ENCODE data around the gene PLXNA4. TPM values are rescaled to one million over a fixed set of nuclear protein-coding genes. Genes with fewer than 3 reads are reported as not detected.

The PLXNA4 gene
- total and polyA plus RNA-seq, 3 donors from 2014 or later: 3.4 to 5.5 (median 3.8) TPM

DNA sequence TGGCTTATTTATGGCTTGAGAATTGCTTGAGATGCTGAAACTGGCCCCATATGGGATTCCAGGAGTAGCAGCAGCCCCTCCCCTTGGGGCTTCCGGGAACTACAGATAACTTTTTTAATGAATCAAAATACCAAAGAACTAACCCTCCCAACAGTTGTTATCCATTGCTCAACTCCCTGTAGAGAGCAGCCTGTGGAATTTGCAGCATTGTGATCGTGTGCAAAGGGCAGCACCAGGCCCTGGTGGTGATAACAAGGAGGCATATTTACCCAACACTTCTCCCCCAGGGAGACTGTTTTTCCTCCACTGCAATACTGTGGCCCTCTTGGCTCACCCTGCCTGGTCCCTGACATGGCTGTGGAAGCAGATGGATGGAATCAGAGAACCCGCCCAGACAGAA lies 196.2 kb downstream of the PLXNA4 start:
- DNase-seq: peak; percentile 46

DNA sequence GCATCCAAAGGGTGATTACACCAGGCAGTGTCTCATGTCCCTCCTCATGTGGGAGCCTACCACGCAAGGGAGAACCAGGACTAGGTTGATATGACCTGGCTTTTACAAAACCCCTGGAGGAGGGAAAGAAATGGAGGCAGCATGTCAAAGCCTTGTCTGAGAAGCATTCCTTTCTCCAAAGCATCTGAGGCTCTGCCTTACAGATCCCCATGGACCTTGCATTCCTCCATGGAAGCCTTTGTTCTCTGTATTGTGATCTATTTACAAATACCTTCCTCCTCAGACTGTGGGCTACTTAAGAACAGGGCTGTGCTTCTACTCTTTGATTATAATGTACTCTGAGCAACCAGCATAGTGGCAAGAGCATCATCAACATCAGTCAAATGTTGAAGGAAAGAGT lies 197.0 kb downstream of the PLXNA4 start:
- WGBS, 2 donors: 60 to 73% methylated on average over 1 of the region's 1 CpG
- Histone ChIP-seq H3K4me1 (peaks cover 38% of the 10 kb centered on the region), H3K9me3 (no peaks in the 10 kb centered on the region), H3K27me3 (no peaks in the 10 kb centered on the region), H3K27ac (no peak overlapping the region), H3K4me3 (no peak overlapping the region), H3K36me3 (ENCODE audit: low read depth, missing control alignments) (no peaks in the 10 kb centered on the region)
- intact Hi-C loops (cut with DNase I; ENCODE audit: low total_unique reads): no loop called here
- no peak for DNase-seq
- TF ChIP-seq POLR2A (IDR thresholded peaks at IDR 0.05) (no peak), CTCF (IDR thresholded peaks at IDR 0.05) (no peak)

More for the DNA sequence above, 196.2 kb downstream of the PLXNA4 start:
- peaks cover 38% of the 10 kb centered on the region for H3K4me1 ChIP-seq
- no peaks in the 10 kb centered on the region for H3K27me3 ChIP-seq
- H3K36me3 ChIP-seq (ENCODE audit: low read depth, missing control alignments): no peaks in the 10 kb centered on the region
- no peak for TF ChIP-seq POLR2A (IDR thresholded peaks at IDR 0.05)
- no peak for TF ChIP-seq CTCF (IDR thresholded peaks at IDR 0.05)
- intact Hi-C loops (cut with DNase I; ENCODE audit: low total_unique reads): no loop called here
- 27 to 50% methylated on average over 3 of the region's 3 CpGs for WGBS, 2 donors
- H3K27ac ChIP-seq: no peak overlapping the region
- H3K9me3 ChIP-seq: no peaks in the 10 kb centered on the region
- H3K4me3 ChIP-seq: no peak overlapping the region

GRCh38 chr7:132377703-132378584 lies 198.3 kb downstream of the PLXNA4 start:
- intact Hi-C loops (cut with DNase I; ENCODE audit: low total_unique reads): no loop called here
- H3K27ac ChIP-seq: no peak overlapping the region

DNA sequence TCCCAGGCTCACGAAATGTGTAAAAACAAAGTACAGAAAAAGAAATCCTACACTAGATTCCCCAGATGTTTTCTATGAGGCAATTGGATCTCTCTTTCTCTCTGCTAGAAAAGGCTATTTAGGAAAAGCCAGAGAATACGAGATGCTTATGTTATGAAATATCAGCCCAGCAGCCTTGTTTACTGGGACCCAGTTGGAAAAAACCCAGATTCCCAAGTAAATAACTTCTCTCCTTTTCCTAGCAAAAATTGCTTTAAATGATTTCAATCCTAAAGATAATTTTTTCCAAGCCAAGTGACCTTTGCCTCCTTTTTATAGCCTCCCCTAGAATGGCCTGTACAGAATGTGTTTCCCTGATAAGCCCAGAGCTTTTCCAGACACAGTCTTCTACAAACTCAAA lies 199.3 kb downstream of the PLXNA4 start:
- intact Hi-C loops (cut with DNase I; ENCODE audit: low total_unique reads): no loop called here
- Histone ChIP-seq H3K36me3 (ENCODE audit: low read depth, missing control alignments) (no peaks in the 10 kb centered on the region), H3K27me3 (no peaks in the 10 kb centered on the region), H3K27ac (peak overlapping the region in 1 of 2 donors; percentile 34), H3K9me3 (no peaks in the 10 kb centered on the region), H3K4me1 (peaks cover 38% of the 10 kb centered on the region), H3K4me3 (no peak overlapping the region)
- TF ChIP-seq POLR2A (IDR thresholded peaks at IDR 0.05): no peak
- no peak for TF ChIP-seq CTCF (IDR thresholded peaks at IDR 0.05)
- no peak for DNase-seq
- WGBS, 2 donors: 51 to 54% methylated on average over 2 of the region's 2 CpGs

More at GRCh38 chr7:132377703-132378584, 198.3 kb downstream of the PLXNA4 start:
- no peaks in the 10 kb centered on the region for H3K9me3 ChIP-seq
- no peak for TF ChIP-seq CTCF (IDR thresholded peaks at IDR 0.05)
- no peak for TF ChIP-seq POLR2A (IDR thresholded peaks at IDR 0.05)
- no peak for DNase-seq
- no peaks in the 10 kb centered on the region for H3K27me3 ChIP-seq
- H3K4me1 ChIP-seq: peaks cover 38% of the 10 kb centered on the region
- 74 to 80% methylated on average over 8 of the region's 8 CpGs for WGBS, 2 donors
- H3K4me3 ChIP-seq: no peak overlapping the region
- no peaks in the 10 kb centered on the region for H3K36me3 ChIP-seq (ENCODE audit: low read depth, missing control alignments)
